Measurements from ENCODE around the gene CDCA5.

- no peak for TF ChIP-seq CTCF (conservative IDR thresholded peaks at IDR 0.05; ENCODE audit: low read depth, low read length)
- TF ChIP-seq EZH2 (IDR thresholded peaks at IDR 0.05; ENCODE audit: borderline replicate concordance, low read depth, low read length, poor library complexity, severe bottlenecking): no peak
Measured at GRCh38 chr11:65064847-65065240, 19.0 kb downstream of the CDCA5 start.
